ENCODE results near the gene CHD9NB. TPM values are rescaled to one million over a fixed set of nuclear protein-coding genes. Genes with fewer than 3 reads are reported as not detected.

CHD9NB gene
- total and polyA plus RNA-seq, 9 of the 15 experiments (the other 6 are each of a cell fraction or from before 2014, with no cell fraction given), result 0.06 to 0.10 (median 0.07) TPM; not detected in 6

GRCh38 chr16:53024045-53024444, 28.7 kb downstream of the CHD9NB start (continued):
- TF ChIP-seq NR0B1 (IDR thresholded peaks at IDR 0.05; ENCODE audit: partially characterized antibody) (no peak), NFIC (IDR thresholded peaks at IDR 0.05) (peak; percentile 14; the same call in 1 of the 2 replicates), NCOA6 (IDR thresholded peaks at IDR 0.05) (no peak), ZKSCAN3 (CRISPR knock-in tag; IDR thresholded peaks at IDR 0.05) (no peak), POLR3A (IDR thresholded peaks at IDR 0.05; ENCODE audit: borderline replicate concordance, extremely low read depth, insufficient read depth, insufficient read length) (no peak), ZFP30 (CRISPR knock-in tag; IDR thresholded peaks at IDR 0.05; ENCODE audit: borderline replicate concordance) (no peak), PYGO2 (tag; IDR thresholded peaks at IDR 0.05) (no peak), TCF7 (IDR thresholded peaks at IDR 0.05; ENCODE audit: borderline replicate concordance) (no peak), ZNF140 (CRISPR knock-in tag; IDR thresholded peaks at IDR 0.05) (no peak), BCOR (IDR thresholded peaks at IDR 0.05) (peak; percentile 52; the same call in 1 of the 2 replicates), YY1 (IDR thresholded peaks at IDR 0.05; ENCODE audit: borderline replicate concordance in 1 of 3, control insufficient read depth in 1 of 3, extremely low read depth in 1 of 3, insufficient read depth in 3 of 3, insufficient read length in 1 of 3, insufficient replicate concordance in 2 of 3, low read depth in 1 of 3, low read length in 2 of 3) (no peak), POLR2AphosphoS2 (IDR thresholded peaks at IDR 0.05; ENCODE audit: low read length) (no peak), CGGBP1 (CRISPR knock-in tag; IDR thresholded peaks at IDR 0.05) (no peak), NCOR1 (IDR thresholded peaks at IDR 0.05) (peak; percentile 63), TGIF2 (CRISPR knock-in tag; IDR thresholded peaks at IDR 0.05) (no peak), ZNF583 (CRISPR knock-in tag; IDR thresholded peaks at IDR 0.05) (no peak), BMI1 (IDR thresholded peaks at IDR 0.05; ENCODE audit: low read length) (no peak), ZFP91 (CRISPR knock-in tag; IDR thresholded peaks at IDR 0.05) (no peak), TSHZ1 (CRISPR knock-in tag; IDR thresholded peaks at IDR 0.05) (no peak), NELFE (IDR thresholded peaks at IDR 0.05; ENCODE audit: insufficient read depth, insufficient read length) (no peak), ZNF696 (CRISPR knock-in tag; conservative IDR thresholded peaks at IDR 0.05) (no peak), ZBTB1 (CRISPR knock-in tag; IDR thresholded peaks at IDR 0.05; ENCODE audit: borderline replicate concordance, low read depth) (no peak), KHSRP (IDR thresholded peaks at IDR 0.05) (no peak)

Data from K562 (cell line).